Glutamatergic neuron (in vitro differentiated cells): Measurements from ENCODE around the gene SALL4. TPM values are rescaled to one million over a fixed set of nuclear protein-coding genes. Genes with fewer than 3 reads are reported as not detected.
"Not testable (repeated sequence)": the region's sequence is repeated elsewhere in the genome, so short reads cannot be mapped to it uniquely, and the experiment has no call there.

Source experiments
- DNase-seq: peaks from one replicate; pipeline ENCODE4 v3.0.0; 2022
- H3K27ac Mint-ChIP-seq: one replicate; pipeline ENCODE4 v1.8.0; 2020; ENCODE audit warnings: mild to moderate bottlenecking, mixed read lengths, inconsistent platforms; ENCODE audit not compliant: unreplicated experiment
- H3K27me3 Mint-ChIP-seq: one replicate; pipeline ENCODE4 v1.8.0; 2020; ENCODE audit warnings: mild to moderate bottlenecking, moderate library complexity, mixed read lengths, inconsistent platforms; ENCODE audit not compliant: unreplicated experiment
- H3K36me3 Mint-ChIP-seq: one replicate; pipeline ENCODE4 v1.8.0; 2020; ENCODE audit warnings: mild to moderate bottlenecking, mixed read lengths, inconsistent platforms; ENCODE audit not compliant: unreplicated experiment
- H3K4me1 Mint-ChIP-seq: one replicate; pipeline ENCODE4 v1.8.0; 2020; ENCODE audit warnings: mild to moderate bottlenecking, low read depth, mixed read lengths, inconsistent platforms; ENCODE audit not compliant: unreplicated experiment
- H3K4me3 Mint-ChIP-seq: one replicate; pipeline ENCODE4 v1.8.0; 2020; ENCODE audit warnings: mild to moderate bottlenecking, mixed read lengths, inconsistent platforms; ENCODE audit not compliant: unreplicated experiment
- H3K9me3 Mint-ChIP-seq: one replicate; pipeline ENCODE4 v1.8.0; 2020; ENCODE audit warnings: mild to moderate bottlenecking, moderate library complexity, mixed read lengths, inconsistent platforms; ENCODE audit not compliant: unreplicated experiment
- total RNA-seq: library from RNA; stranded (reverse); fragmentation: NEBNext Ultra II Directional; extraction: Animal tissue kit (Norgen Biotek cat#: 25700); gene quantifications from one replicate; pipeline ENCODE4 v1.2.1, GENCODE V29; 2021; ENCODE audit not compliant: unreplicated experiment
- TF ChIP-seq, protein P1 (sequence below): fragments of 200-600 bp; sonication (generic); IDR thresholded peaks from one replicate; pipeline ENCODE4 v1.5.0; 2021; ENCODE audit not compliant: partially characterized antibody, unreplicated experiment

SALL4 gene
- total RNA-seq, 1 donor from 2014 or later = 41.0 TPM

DNA sequence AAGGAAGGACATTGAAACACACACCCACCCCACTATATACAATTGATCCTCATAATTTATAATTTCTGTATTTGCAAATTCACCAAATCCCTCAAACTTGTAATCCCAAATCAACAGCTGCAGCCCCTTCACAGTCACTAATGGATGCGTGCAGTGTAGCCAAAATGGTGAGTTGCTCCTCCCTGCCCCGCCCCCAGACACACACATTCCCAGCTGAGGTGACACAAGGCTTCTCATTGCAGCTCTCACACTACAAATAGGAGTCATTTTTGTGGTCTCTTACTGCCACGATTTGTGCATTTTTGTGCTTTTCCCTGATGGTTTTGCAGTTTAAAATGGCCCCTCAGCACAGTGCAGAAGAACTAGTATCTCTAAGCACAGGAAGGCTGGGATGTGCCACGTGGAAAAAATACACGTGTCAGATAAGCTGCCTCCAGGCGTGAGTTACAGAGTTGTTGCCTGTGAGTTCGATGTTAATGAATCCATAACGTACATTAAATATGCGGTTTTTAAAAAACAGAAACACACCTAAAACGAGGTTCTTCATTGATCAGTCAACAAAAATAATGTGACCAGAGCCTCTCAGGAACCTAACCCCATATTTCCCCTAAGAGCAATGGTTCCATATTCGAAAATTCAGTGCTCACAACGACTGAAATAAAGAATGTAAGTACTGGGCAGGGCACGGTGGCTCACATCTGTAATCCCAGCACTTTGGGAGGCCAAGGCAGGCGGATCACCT, 42.4 kb downstream of the SALL4 start:
- H3K4me3 Mint-ChIP-seq = no peak overlapping the region
- H3K36me3 Mint-ChIP-seq = no peaks in the 10 kb centered on the region
- DNase-seq = no peak
- no peaks in the 10 kb centered on the region for H3K27me3 Mint-ChIP-seq
- no peak overlapping the region for H3K27ac Mint-ChIP-seq
- TF ChIP-seq, protein P1, sequence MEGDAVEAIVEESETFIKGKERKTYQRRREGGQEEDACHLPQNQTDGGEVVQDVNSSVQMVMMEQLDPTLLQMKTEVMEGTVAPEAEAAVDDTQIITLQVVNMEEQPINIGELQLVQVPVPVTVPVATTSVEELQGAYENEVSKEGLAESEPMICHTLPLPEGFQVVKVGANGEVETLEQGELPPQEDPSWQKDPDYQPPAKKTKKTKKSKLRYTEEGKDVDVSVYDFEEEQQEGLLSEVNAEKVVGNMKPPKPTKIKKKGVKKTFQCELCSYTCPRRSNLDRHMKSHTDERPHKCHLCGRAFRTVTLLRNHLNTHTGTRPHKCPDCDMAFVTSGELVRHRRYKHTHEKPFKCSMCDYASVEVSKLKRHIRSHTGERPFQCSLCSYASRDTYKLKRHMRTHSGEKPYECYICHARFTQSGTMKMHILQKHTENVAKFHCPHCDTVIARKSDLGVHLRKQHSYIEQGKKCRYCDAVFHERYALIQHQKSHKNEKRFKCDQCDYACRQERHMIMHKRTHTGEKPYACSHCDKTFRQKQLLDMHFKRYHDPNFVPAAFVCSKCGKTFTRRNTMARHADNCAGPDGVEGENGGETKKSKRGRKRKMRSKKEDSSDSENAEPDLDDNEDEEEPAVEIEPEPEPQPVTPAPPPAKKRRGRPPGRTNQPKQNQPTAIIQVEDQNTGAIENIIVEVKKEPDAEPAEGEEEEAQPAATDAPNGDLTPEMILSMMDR = no peak
- H3K9me3 Mint-ChIP-seq = no peaks in the 10 kb centered on the region
- peaks cover 6% of the 10 kb centered on the region for H3K4me1 Mint-ChIP-seq

DNA sequence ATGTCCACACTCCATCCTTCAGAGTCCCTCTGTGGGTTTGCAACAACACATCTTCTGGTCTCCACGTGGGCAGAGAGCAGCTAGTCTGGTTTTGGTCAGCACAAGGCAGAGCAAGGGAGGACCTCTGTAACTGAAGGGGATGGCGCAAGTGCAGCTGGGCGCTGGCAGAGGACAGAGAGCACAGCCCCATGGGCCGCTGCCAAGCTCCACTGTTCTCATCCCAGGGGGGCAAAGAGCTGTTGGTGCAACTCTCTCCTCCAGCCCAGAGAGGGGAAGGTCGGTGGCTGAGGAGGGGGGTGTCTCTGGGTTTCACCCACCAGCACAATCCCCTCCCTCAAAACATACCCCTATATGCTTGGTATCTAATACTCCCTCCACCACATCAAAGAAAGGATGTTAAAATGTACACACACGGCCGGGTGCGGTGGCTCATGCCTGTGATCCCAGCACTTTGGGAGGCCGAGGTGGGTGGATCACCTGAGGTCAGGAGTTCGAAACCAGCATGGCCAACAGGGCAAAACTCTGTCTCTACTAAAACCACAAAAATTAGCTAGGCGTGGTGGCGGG, 43.3 kb downstream of the SALL4 start:
- peaks cover 6% of the 10 kb centered on the region for H3K4me1 Mint-ChIP-seq
- no peaks in the 10 kb centered on the region for H3K27me3 Mint-ChIP-seq
- H3K27ac Mint-ChIP-seq = no peak overlapping the region
- DNase-seq = no peak
- H3K36me3 Mint-ChIP-seq = no peaks in the 10 kb centered on the region
- no peaks in the 10 kb centered on the region for H3K9me3 Mint-ChIP-seq
- TF ChIP-seq, protein P1 = no peak
- H3K4me3 Mint-ChIP-seq = no peak overlapping the region

DNA sequence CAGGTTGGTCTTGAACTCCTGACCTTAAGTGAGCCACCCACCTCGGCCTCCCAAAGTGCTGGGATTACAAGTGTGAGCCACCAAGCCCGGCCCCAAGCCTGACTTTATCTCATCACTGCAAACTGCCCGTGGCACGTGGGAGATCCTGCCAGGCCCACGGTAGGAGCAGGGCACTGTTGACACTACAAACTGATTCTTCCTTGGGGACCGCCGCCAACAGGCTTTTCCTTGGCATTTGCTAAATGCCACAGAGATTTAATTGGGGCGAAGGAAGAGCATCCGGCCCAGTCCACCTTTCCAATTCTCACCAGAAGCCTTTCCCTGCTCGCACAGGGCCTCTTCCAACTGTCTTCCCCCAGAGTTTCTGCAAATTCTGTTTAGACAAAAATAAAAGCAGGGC, 45.1 kb downstream of the SALL4 start:
- no peaks in the 10 kb centered on the region for H3K36me3 Mint-ChIP-seq
- DNase-seq = no peak
- no peaks in the 10 kb centered on the region for H3K27me3 Mint-ChIP-seq

DNA sequence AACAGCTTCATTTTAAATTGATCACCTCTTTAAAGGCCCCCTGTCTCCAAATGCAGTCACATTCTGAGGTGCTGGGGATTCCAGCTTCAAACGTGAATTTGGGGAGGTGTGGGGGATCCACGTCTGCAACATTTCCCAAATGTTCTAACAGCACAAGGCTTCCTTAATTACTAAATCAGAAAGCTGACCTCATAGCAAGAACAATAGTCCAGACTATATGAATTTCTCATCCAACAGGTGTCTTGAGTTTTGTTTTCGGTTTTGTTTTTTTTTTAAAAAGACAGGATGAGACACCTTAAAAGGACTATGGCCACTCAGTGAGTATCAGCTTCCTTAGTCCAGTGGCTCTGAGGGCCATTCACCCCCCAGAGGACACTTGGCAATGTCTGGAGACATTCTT, 45.7 kb downstream of the SALL4 start:
- Mint-ChIP-seq H3K36me3 (no peaks in the 10 kb centered on the region), H3K4me1 (peaks cover 6% of the 10 kb centered on the region), H3K27me3 (no peaks in the 10 kb centered on the region), H3K27ac (no peak overlapping the region), H3K9me3 (peaks cover 2% of the 10 kb centered on the region), H3K4me3 (no peak overlapping the region)
- DNase-seq = no peak
- TF ChIP-seq, protein P1 = no peak

More for the DNA sequence above, 45.1 kb downstream of the SALL4 start:
- no peak overlapping the region for H3K27ac Mint-ChIP-seq
- TF ChIP-seq, protein P1 = no peak
- no peak overlapping the region for H3K4me3 Mint-ChIP-seq
- H3K9me3 Mint-ChIP-seq = no peaks in the 10 kb centered on the region
- peaks cover 6% of the 10 kb centered on the region for H3K4me1 Mint-ChIP-seq

DNA sequence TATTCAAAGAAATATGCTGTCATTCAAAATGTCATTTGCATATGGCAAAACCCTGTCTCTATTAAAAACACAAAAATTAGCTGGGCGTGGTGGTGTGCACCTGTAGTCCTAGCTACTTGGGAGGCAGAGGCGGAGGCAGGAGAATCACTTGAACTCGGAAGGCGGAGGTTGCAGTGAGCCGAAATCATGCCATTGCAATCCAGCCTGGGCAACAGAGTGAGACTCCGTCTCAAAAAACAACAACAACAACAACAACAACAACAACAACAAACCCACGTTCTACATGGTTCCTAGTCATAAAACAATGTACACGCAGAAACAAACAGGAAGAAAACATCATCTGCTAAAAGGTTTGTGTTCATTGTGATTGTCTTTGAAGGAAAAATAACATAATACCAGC, 49.1 kb downstream of the SALL4 start:
- not testable (repeated sequence) for H3K4me1 Mint-ChIP-seq, DNase-seq, H3K27ac Mint-ChIP-seq, H3K36me3 Mint-ChIP-seq, H3K27me3 Mint-ChIP-seq, H3K9me3 Mint-ChIP-seq, H3K4me3 Mint-ChIP-seq
